A549 (cell line): Measurements from ENCODE around the gene RPS27A. TPM values are rescaled to one million over a fixed set of nuclear protein-coding genes. Genes with fewer than 3 reads are reported as not detected.

Source experiments
- ATAC-seq, 2 experiments: fragments of 200-7000 bp in 1 of 2; fragments of >200 bp in 1 of 2; cut with Nextera tagmentation in 1 of 2; cut with Tn5 transposase in 1 of 2; 3 replicates each; pipeline versions ENCODE4 v1.8.0 to v1.9.1; 2018 to 2020; ENCODE audit warnings: mild to moderate bottlenecking in 1 of 2, moderate library complexity in 1 of 2
- CTCF ChIA-PET: fragments of 300-600 bp; sonication (Branson Sonifier 250); formaldehyde crosslinking; extraction: SDS; loops from one replicate; lab custom pipeline; 2021; ENCODE audit warnings: antibody characterized with exemption, inconsistent platforms; lab: Yijun Ruan, JAX
- POLR2A ChIA-PET: fragments of 350-600 bp; formaldehyde crosslinking; extraction: SDS; loops from one replicate; lab custom pipeline; 2021; ENCODE audit warnings: antibody characterized with exemption, inconsistent platforms; lab: Yijun Ruan, JAX
- DNase-seq, 2 experiments: peaks; one replicate each; pipeline versions ENCODE4 v3.0.0 to v3.0.0-alpha.2; 2011 to 2016; ENCODE audit warnings: low read depth in 1 of 2, low spot score in 1 of 2
- FAIRE-seq: peaks from 2 replicates; lab custom pipeline; 2011; peaks lifted over from hg19 to GRCh38; lab: Jason Lieb, UNC
- H3K27ac ChIP-seq, 2 experiments: fragments of >200 bp; sonication (Bioruptor Twin); formaldehyde crosslinking; 3 replicates each; pipeline ENCODE4 v1.5.1; 2016 to 2017
- H3K4me1 ChIP-seq: fragments of >200 bp; sonication (Bioruptor Twin); formaldehyde crosslinking; 3 replicates; pipeline ENCODE4 v1.6.1; 2016
- H3K4me2 ChIP-seq: fragments of >200 bp; sonication (Bioruptor Twin); formaldehyde crosslinking; 3 replicates; pipeline ENCODE4 v1.6.1; 2016
- H3K4me3 ChIP-seq: fragments of >200 bp; sonication (Bioruptor Twin); formaldehyde crosslinking; 3 replicates; pipeline ENCODE4 v1.5.1; 2016
- H3K9me3 ChIP-seq: fragments of >200 bp; sonication (Bioruptor Twin); formaldehyde crosslinking; 3 replicates; pipeline ENCODE4 v1.6.1; 2016
- CEBPB ChIP-seq, 2 experiments: fragments of >200 bp in 1 of 2; sonication (Bioruptor Twin) in 1 of 2; formaldehyde crosslinking in 1 of 2; IDR thresholded peaks; 2 replicates each; pipeline ENCODE4 v1.6.1; 2012 to 2016
- REST ChIP-seq: fragments of 200-600 bp; sonication (generic); IDR thresholded peaks from 2 replicates; pipeline ENCODE4 v1.6.1; 2016; ENCODE audit warnings: antibody characterized with exemption, mild to moderate bottlenecking, moderate library complexity
- WGBS: methylation state at CpG from one replicate; pipeline ENCODE4 v1.1.6; 2017; ENCODE audit errors: missing lambda C conversion rate; 5-methylcytosine and 5-hydroxymethylcytosine counted together
- polyA plus RNA-seq, 4 experiments: library from polyadenylated mRNA; depleted of rRNA in 3 of 4; stranded (reverse); fragments of >200 nt; fragmentation: RNase III in 1 of 4; extraction: RNeasy Plus Mini Kit Qiagen cat#74134 plus additional on column Dnase treatment in 1 of 4; gene quantifications; 2 replicates in 3 of 4; 3 replicates in 1 of 4; pipeline ENCODE4 v1.2.3, GENCODE V29; 2011 to 2017

The RPS27A gene
- polyA plus RNA-seq, 2 of the 4 experiments (the other 2 are of a cell fraction) = 2,882 to 3,746 TPM

DNA sequence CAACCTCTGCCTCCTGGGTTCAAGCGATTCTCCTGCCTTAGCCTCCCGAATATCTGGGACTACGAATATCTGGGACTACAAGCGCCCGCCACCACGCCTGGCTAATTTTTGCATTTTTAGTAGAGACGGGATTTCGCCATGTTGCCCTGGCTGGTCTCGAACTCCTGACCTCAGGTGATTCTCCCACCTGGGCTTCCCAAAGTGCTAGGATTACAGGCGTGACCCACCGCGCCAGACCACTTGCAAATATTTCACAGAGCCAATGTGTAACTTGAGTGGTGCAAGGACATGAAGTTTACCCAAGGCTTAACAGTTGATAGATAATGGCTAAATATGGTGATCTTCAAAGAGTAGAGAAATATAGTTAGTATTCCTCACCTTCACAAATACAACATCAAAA lies 50.6 kb downstream of the RPS27A start:
- Histone ChIP-seq H3K4me3 (peak overlapping the region; percentile 51), H3K4me2 (peak overlapping the region; percentile 92), H3K27ac (peak overlapping the region; percentile 87 to 90; a peak in 5 of 6 replicates), H3K9me3 (no peaks in the 10 kb centered on the region), H3K4me1 (peaks cover 8% of the 10 kb centered on the region; the same call in 2 of the 3 replicates)
- DNase-seq (no peak), FAIRE-seq (no peak), ATAC-seq (no peak)
- ChIA-PET CTCF (no interaction called here), POLR2A (no interaction called here)
- TF ChIP-seq CEBPB (IDR thresholded peaks at IDR 0.05) = 0 out of 4 replicates have a peak, but pooled peaks of 1 of the 2 experiments have one; percentile 8
- TF ChIP-seq REST = no peak
- 95% methylated on average over 12 of the region's 12 CpGs for WGBS

Other genes starting within 250 kb of the RPS27A start
- gene RTN4, start 182.2 kb upstream of the RPS27A start, polyA plus RNA-seq (2011; rRNA removed) = 302 and 336 TPM in 2 replicates
- gene RTN4, start 182.2 kb upstream of the RPS27A start, polyA plus RNA-seq (2017; fragmentation: RNase III; extraction: RNeasy Plus Mini Kit Qiagen cat#74134 plus additional on column Dnase treatment) = 367 to 403 TPM (median 394 TPM) in 3 replicates
- 6.5 and 8.5 TPM in 2 replicates for gene CLHC1, start 395 bp upstream of the RPS27A start, polyA plus RNA-seq (2011; rRNA removed)
- 3.2 to 5.3 TPM (median 4.0 TPM) in 3 replicates for gene CLHC1, start 395 bp upstream of the RPS27A start, polyA plus RNA-seq (2017; fragmentation: RNase III; extraction: RNeasy Plus Mini Kit Qiagen cat#74134 plus additional on column Dnase treatment)
- gene MTIF2, start 36.5 kb downstream of the RPS27A start, polyA plus RNA-seq (2011; rRNA removed) = 55.3 and 91.6 TPM in 2 replicates
- 47.2 to 54.1 TPM (median 48.7 TPM) in 3 replicates for gene MTIF2, start 36.5 kb downstream of the RPS27A start, polyA plus RNA-seq (2017; fragmentation: RNase III; extraction: RNeasy Plus Mini Kit Qiagen cat#74134 plus additional on column Dnase treatment)
- gene CCDC88A, start 187.2 kb downstream of the RPS27A start, polyA plus RNA-seq (2011; rRNA removed) = 70.9 and 77.8 TPM in 2 replicates
- gene CCDC88A, start 187.2 kb downstream of the RPS27A start, polyA plus RNA-seq (2017; fragmentation: RNase III; extraction: RNeasy Plus Mini Kit Qiagen cat#74134 plus additional on column Dnase treatment) = 21.3 to 22.8 TPM (median 22.3 TPM) in 3 replicates